ENCODE measurements around the gene OR5M11.
A peak's percentile ranks its signal among the peaks of the same experiment; 100 is the strongest.
"Not testable (repeated sequence)": the region's sequence is repeated elsewhere in the genome, so short reads cannot be mapped to it uniquely, and the experiment has no call there.

The OR5M11 gene

DNA sequence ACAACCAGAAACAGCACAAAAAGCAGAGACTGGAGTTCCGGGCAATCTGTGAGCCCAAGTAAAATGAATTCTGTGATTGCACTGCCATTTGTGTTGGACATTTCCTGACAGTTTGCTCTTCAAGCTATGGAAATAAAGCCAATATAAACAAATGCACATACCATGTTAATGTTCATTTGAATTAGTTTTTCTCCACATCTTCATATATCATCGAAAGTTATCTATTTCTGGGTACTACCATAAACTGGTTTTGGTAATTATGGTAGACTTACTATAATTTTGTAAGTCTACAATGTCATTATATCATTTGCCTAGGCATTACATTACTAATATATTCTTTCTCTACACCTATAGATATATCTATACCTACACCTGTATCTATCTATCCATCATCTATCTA lies at the start of gene OR5M11:
Gene OR5M11, minus strand, starts transcription at position 101 of the 400 bp plus-strand sequence. Its CDS starts 0 bp downstream, at position 101.
- no peak for DNase-seq (ENCODE audit: low spot score)

DNA sequence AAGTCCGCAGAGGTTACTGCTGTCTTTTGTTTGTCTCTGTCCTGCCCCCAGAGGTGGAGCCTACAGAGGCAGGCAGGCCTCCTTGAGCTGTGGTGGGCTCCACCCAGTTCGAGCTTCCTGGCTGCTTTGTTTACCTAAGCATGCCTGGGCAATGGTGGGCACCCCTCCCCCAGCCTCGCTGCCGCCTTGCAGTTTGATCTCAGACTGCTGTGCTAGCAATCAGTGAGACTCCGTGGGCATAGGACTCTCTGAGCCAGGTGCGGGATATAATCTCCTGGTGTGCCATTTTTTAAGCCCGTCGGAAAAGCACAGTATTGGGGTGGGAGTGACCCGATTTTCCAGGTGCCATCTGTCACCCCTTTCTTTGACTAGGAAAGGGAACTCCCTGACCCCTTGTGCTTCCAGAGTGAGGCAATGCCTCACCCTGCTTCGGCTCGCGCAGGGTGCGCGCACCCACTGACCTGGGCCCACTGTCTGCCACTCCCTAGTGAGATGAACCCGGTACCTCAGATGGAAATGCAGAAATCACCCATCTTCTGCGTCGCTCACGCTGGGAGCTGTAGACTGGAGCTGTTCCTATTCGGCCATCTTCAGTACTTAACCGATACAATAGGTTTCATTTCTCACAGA lies 49.1 kb upstream of the OR5M11 start:
- DNase-seq (ENCODE audit: low spot score), result not testable (repeated sequence)

DNA sequence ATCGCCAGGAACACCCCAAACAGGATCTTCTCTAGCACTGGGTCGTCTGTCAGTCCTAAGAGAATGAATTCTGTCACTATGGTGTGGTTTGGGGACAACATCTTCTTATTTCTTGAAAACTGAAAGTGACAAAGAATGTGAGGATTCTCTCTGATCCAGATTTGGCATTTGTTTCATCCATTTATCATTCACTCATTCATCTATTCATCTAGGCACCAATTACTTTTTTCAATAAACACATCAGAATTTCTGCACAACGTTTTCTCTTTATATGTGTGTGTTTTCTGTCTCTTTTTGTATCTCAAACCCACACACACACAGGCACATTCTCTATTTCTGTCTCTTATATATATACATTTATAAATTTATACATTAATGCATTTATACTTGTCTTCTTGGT lies 34.6 kb upstream of the OR5M11 start, which contains the start of gene OR5M10:
Gene OR5M10, minus strand, starts transcription at position 101 of the 400 bp plus-strand sequence. Its CDS starts 0 bp downstream, at position 101.
- DNase-seq (ENCODE audit: low spot score), result no peak

DNA sequence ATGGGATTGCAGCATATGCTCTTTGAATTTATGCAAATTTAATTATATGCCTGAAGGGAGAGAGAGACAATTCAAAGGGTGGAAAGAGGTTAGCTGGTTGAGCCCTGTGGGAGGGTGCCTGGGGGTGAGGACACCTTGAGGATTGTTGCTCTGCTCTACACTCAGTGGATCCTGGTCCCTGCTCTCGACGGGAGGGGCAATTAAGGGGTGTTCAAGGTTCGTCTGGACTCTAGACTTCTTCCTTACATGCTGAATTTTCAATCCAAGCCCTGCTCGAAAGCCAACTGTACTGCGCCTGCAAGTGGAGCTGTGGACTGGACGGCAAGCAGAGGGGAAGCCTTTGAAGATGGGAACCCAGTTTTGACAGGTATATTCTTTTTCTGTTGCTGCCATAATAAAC lies 15.5 kb upstream of the OR5M11 start:
- no peak for DNase-seq (ENCODE audit: low spot score)

DNA sequence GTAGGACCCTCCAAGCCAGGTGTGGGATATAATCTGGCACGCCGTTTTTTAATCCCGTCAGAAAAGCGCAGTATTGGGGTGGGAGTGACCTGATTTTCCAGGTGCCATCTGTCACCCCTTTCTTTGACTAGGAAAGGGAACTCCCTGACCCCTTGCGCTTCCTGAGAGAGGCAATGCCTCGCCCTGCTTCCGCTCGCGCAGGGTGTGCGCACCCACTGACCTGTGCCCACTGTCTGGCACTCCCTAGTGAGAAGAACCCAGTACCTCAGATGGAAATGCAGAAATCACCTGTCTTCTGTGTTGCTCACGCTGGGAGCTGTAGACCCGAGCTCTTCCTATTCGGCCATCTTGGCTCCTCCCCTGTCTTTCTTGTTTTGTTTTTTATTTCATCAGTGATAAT lies 11.6 kb upstream of the OR5M11 start:
- DNase-seq (ENCODE audit: low spot score), result not testable (repeated sequence)

DNA sequence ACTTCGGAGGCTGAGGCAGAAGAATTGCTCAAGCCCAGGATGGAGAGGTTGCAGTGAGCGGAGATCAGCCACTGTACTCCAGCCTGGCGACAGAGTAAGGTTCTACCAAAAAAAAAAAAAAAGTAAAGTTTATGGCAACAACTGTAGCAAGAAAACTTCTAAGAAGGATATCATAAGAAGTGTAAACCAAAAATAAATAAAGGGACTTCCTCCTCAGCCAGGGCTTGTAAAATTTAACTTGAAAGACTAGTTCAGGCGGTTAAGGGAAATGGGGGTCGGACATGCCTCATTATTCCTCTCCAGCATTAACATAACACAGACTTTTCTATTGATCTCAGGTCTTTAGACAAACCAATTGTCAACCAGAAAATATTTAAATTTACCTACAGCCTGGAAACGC lies 2.5 kb upstream of the OR5M11 start:
- no peak for DNase-seq (ENCODE audit: low spot score)

DNA sequence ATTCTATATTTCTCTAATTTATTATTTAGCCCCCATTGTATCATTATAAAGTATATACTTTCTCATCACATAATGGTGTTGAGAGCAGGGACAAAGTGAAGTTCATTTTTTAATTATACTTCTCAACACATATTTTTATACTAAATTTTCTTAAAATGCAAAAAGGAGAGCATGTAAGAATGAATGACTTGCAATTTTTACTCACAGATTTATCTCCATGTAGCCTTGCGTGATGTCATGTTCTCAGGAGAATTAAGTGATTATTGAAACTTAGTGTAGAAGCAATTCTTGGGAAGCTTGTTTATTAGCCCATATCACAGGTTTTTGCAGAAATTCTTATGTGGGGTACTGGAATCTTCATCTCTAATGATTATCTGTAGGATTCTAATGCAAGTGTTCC lies 682 bp upstream of the OR5M11 start:
- no peak for DNase-seq (ENCODE audit: low spot score)

DNA sequence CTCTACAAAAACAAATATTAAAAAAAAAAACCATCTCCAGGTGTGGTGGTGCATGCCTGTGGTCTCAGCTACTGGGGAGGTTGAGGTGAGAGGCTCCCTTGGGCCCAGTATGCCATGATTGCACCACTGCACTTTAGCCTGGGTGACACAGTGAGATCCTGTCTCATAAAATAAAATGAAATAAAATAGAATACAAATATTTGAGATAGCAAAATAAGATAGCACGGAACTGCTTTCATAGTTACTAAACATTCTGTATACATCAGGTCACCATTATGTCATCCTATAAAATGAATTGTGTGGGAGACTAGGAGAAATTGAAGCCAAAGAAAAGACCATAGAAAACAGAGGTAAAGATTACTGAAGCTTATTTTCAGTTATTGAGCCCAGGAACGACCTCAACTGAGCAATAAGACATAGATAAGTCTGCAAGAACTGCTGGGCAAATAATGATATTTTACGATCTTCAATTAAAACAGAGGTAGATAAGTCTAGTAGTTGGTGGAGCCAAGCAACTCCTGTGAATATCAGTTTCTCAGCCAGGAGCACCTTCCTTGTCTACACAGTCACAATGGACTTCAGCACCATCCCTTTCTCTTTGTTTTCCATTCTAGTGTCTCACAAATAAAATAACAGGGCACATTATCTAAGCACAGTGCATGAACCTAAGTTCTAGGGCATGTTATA lies 9.9 kb downstream of the OR5M11 start:
- DNase-seq (ENCODE audit: low spot score), result no peak

DNA sequence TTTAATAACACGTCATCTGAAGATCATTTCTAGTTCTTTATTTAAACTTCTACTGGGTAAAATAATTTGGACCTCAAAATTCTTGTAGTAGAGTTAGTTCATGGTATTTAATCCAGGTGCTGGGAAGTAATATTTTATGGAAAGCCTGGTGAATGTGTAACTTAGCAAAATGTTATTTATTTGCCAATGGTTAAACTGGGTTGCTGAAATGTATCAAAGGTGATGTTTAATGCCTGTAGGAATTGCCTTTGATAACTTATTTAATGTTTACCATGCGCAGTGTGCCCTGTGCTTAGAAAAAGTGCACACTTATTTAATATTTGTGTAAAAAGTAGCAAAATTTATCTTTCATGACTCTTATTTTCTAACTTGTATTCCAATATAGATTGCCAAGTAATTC lies 11.2 kb downstream of the OR5M11 start:
- DNase-seq (ENCODE audit: low spot score), result no peak

DNA sequence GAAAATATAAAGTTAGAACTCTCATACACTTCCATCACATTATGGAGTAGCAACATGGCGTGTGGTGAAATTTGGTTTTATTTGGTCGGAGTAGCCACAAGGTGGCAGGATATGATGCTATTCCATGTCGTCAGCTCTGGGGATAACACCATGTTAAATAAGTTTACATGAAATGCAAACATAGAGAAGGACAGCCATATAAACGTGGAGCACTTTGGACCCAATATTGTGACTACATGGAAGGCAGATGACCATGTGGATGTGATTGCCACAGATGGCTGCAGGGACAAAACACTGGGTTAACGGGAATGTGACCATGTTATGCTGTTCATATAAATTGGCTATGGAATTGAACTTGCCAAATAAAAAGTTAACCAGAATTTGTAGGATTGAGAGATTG lies 21.0 kb downstream of the OR5M11 start:
- peak; percentile 32 for DNase-seq (ENCODE audit: low spot score)

DNA sequence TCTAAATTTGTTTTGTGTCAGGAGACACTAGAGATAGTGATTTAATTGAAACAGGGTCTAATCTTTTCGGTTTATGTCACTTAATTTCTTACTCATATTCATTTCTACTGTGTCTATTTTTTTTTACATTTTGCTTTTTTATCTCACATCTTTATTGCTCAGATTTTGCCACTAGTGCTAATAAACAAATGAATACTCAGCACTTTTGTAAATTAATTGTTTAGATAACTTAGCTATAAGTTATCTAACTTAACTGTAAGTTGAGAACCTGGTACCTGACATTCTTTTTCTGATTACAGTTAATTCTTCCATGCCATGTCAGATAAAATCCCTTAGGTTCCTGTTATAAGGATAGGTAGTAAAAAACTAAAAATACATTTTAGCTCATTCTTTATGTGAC lies 29.8 kb downstream of the OR5M11 start:
- DNase-seq (ENCODE audit: low spot score), result no peak

DNA sequence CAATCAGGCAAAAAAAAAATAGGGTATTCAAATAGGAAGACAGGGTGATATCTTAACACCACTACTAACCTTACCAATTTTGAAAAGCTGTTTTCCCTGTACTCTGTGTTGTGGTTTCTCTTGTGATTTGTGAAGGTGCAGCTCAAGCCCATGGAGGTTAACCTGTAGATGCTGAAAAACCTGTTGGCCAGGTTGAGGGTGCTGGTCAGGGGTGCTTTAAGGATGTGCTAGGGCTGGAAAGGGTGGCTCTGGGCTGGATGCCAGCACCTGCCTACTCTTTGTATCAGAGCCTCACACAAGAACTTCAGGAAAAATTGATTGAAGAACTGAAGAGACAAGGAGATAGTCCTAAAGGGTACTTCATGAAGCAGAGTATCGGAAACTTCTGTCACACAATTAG lies 33.6 kb downstream of the OR5M11 start:
- DNase-seq (ENCODE audit: low spot score), result no peak

DNA sequence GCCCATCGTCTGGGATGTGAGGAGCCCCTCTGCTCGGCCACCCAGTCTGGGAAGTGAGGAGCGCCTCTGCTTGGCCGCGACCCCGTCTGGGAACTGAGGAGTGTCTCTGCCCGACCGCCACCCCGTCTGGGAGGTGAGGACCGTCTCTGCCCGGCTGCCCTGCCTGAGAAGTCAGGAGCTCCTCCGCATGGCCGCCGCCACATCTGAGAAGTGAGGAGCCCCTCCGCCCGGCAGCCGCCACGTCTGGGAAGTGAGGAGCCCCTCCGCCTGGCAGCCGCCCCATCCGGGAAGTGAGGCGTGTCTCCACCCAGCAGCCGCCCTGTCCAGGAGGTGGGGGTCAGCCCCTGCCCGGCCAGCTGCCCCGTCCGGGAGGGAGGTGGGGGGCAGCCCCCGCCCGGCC lies 46.0 kb downstream of the OR5M11 start:
- no peak for DNase-seq (ENCODE audit: low spot score)

DNA sequence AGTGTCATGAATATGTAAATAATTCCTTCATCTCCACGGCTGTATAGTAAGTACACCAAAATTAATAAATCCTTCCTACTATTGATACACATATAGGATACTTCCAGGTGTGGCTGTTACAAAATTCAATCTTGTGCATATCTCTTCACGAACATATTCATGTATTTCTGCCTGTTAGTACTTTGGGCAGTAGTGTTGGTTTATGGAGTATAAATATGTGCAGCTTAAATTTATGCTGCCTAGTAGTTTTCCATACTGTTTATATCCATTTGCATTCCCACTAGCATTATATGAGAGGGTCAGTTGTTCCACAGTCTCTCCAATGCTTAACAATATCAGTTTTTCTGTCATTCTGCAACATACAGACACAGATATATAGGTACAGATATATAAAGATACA lies 47.9 kb downstream of the OR5M11 start:
- DNase-seq (ENCODE audit: low spot score), result no peak
